ENCODE data around the gene CEP192. TPM values are rescaled to one million over a fixed set of nuclear protein-coding genes. Genes with fewer than 3 reads are reported as not detected.
A peak's percentile ranks its signal among the peaks of the same experiment; 100 is the strongest.

CEP192 gene
- total and polyA plus RNA-seq, 10 of the 15 experiments (the other 5 are each of a cell fraction or from before 2014, with no cell fraction given) = 15.4 to 58.2 (median 29.6) TPM

DNA sequence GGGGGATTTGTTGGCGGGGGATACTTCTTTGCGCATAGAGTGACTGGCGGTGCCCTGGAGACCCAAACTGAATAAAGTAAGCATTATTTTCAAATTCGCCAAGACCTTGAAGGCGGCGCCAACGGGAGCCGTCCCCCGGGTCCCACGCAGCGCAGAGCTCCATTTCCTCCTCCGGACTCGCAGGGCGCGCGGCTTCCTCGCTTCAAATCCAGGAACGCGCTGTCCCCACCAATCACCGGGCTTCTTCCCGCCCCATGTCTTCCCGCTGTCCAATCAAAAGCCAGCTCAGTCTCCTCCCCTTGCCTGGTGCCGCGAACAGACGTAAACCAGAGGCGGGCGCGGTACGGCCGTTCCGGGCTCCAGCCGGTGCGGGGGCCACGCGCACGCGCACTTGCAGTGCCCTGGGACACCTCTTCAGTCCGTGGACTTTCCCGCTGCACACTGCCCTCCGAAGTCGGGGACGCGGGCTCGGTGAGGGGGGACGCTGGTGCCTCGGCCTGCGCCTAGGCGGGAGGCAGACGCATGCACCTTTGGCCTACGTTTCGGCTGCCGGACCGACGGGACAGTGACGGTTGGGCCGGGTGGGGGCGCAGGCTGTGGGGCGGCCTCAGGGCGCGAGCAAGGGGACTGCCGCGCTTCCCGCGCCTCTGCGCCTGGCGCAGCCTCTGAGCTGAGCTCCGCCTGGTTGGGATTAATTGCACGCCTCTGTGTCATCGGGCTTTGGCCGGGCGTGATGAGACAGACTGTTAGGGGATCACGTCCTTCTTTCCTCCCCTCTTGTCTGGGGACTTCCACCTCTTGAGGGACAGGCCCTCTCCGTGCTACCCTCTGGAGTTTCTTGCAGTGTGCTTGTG, at the start of gene CEP192 (continued):
- TF ChIP-seq, protein P1, sequence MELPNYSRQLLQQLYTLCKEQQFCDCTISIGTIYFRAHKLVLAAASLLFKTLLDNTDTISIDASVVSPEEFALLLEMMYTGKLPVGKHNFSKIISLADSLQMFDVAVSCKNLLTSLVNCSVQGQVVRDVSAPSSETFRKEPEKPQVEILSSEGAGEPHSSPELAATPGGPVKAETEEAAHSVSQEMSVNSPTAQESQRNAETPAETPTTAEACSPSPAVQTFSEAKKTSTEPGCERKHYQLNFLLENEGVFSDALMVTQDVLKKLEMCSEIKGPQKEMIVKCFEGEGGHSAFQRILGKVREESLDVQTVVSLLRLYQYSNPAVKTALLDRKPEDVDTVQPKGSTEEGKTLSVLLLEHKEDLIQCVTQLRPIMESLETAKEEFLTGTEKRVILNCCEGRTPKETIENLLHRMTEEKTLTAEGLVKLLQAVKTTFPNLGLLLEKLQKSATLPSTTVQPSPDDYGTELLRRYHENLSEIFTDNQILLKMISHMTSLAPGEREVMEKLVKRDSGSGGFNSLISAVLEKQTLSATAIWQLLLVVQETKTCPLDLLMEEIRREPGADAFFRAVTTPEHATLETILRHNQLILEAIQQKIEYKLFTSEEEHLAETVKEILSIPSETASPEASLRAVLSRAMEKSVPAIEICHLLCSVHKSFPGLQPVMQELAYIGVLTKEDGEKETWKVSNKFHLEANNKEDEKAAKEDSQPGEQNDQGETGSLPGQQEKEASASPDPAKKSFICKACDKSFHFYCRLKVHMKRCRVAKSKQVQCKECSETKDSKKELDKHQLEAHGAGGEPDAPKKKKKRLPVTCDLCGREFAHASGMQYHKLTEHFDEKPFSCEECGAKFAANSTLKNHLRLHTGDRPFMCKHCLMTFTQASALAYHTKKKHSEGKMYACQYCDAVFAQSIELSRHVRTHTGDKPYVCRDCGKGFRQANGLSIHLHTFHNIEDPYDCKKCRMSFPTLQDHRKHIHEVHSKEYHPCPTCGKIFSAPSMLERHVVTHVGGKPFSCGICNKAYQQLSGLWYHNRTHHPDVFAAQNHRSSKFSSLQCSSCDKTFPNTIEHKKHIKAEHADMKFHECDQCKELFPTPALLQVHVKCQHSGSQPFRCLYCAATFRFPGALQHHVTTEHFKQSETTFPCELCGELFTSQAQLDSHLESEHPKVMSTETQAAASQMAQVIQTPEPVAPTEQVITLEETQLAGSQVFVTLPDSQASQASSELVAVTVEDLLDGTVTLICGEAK (IDR thresholded peaks at IDR 0.05; ENCODE audit: borderline replicate concordance) = peak; percentile 69; the same call in 1 of the 2 replicates
- TF ChIP-seq BRCA1 (IDR thresholded peaks at IDR 0.05; ENCODE audit: low read depth, low read length) = no peak
- TF ChIP-seq, protein P2, sequence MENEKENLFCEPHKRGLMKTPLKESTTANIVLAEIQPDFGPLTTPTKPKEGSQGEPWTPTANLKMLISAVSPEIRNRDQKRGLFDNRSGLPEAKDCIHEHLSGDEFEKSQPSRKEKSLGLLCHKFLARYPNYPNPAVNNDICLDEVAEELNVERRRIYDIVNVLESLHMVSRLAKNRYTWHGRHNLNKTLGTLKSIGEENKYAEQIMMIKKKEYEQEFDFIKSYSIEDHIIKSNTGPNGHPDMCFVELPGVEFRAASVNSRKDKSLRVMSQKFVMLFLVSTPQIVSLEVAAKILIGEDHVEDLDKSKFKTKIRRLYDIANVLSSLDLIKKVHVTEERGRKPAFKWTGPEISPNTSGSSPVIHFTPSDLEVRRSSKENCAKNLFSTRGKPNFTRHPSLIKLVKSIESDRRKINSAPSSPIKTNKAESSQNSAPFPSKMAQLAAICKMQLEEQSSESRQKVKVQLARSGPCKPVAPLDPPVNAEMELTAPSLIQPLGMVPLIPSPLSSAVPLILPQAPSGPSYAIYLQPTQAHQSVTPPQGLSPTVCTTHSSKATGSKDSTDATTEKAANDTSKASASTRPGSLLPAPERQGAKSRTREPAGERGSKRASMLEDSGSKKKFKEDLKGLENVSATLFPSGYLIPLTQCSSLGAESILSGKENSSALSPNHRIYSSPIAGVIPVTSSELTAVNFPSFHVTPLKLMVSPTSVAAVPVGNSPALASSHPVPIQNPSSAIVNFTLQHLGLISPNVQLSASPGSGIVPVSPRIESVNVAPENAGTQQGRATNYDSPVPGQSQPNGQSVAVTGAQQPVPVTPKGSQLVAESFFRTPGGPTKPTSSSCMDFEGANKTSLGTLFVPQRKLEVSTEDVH (IDR thresholded peaks at IDR 0.05; ENCODE audit: low read depth, partially characterized antibody) = no peak
- TF ChIP-seq RCOR1 (conservative IDR thresholded peaks at IDR 0.05; ENCODE audit: low read depth, low read length) = 0 out of 2 replicates have a peak, but pooled peaks have one; percentile 74
- no peak for TF ChIP-seq SIX5 (IDR thresholded peaks at IDR 0.05; ENCODE audit: low read depth, low read length, severe bottlenecking)
- TF ChIP-seq CEBPB (IDR thresholded peaks at IDR 0.05; ENCODE audit: borderline replicate concordance in 1 of 2, low read depth in 2 of 2, low read length in 2 of 2) = no peak
- TF ChIP-seq ZNF384 (IDR thresholded peaks at IDR 0.05; ENCODE audit: borderline replicate concordance, low read depth, low read length) = no peak
- TF ChIP-seq ASH2L (IDR thresholded peaks at IDR 0.05; ENCODE audit: borderline replicate concordance, low read depth) = no peak
- peak; percentile 40 for TF ChIP-seq RELA (IDR thresholded peaks at IDR 0.05; ENCODE audit: borderline replicate concordance, partially characterized antibody)
- TF ChIP-seq RFX5 (IDR thresholded peaks at IDR 0.05; ENCODE audit: low read depth, low read length) = peak; percentile 76
- TF ChIP-seq NRF1 (conservative IDR thresholded peaks at IDR 0.05; ENCODE audit: low read depth, low read length) = peak; percentile 61
- TF ChIP-seq, protein P3, sequence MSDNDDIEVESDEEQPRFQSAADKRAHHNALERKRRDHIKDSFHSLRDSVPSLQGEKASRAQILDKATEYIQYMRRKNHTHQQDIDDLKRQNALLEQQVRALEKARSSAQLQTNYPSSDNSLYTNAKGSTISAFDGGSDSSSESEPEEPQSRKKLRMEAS (IDR thresholded peaks at IDR 0.05; ENCODE audit: low read depth, low read length) = no peak; the same call in 1 of the 2 replicates
- TF ChIP-seq, protein P4, sequence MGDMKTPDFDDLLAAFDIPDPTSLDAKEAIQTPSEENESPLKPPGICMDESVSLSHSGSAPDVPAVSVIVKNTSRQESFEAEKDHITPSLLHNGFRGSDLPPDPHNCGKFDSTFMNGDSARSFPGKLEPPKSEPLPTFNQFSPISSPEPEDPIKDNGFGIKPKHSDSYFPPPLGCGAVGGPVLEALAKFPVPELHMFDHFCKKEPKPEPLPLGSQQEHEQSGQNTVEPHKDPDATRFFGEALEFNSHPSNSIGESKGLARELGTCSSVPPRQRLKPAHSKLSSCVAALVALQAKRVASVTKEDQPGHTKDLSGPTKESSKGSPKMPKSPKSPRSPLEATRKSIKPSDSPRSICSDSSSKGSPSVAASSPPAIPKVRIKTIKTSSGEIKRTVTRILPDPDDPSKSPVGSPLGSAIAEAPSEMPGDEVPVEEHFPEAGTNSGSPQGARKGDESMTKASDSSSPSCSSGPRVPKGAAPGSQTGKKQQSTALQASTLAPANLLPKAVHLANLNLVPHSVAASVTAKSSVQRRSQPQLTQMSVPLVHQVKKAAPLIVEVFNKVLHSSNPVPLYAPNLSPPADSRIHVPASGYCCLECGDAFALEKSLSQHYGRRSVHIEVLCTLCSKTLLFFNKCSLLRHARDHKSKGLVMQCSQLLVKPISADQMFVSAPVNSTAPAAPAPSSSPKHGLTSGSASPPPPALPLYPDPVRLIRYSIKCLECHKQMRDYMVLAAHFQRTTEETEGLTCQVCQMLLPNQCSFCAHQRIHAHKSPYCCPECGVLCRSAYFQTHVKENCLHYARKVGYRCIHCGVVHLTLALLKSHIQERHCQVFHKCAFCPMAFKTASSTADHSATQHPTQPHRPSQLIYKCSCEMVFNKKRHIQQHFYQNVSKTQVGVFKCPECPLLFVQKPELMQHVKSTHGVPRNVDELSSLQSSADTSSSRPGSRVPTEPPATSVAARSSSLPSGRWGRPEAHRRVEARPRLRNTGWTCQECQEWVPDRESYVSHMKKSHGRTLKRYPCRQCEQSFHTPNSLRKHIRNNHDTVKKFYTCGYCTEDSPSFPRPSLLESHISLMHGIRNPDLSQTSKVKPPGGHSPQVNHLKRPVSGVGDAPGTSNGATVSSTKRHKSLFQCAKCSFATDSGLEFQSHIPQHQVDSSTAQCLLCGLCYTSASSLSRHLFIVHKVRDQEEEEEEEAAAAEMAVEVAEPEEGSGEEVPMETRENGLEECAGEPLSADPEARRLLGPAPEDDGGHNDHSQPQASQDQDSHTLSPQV (IDR thresholded peaks at IDR 0.05) = no peak
- TF ChIP-seq SMAD5 (IDR thresholded peaks at IDR 0.05; ENCODE audit: low read depth) = peak; percentile 79
- TF ChIP-seq BMI1 (IDR thresholded peaks at IDR 0.05; ENCODE audit: borderline replicate concordance) = no peak
- peak; percentile 92; the same call in 1 of the 2 replicates for TF ChIP-seq RB1 (IDR thresholded peaks at IDR 0.05; ENCODE audit: borderline replicate concordance)
- peak; percentile 43; the same call in 1 of the 2 replicates for TF ChIP-seq TCF12 (IDR thresholded peaks at IDR 0.05; ENCODE audit: low read depth, low read length)
